Chondrocyte (in vitro differentiated cells): ENCODE data around the gene SLC66A2. TPM values are rescaled to one million over a fixed set of nuclear protein-coding genes. Genes with fewer than 3 reads are reported as not detected.
"Not testable (repeated sequence)": the region's sequence is repeated elsewhere in the genome, so short reads cannot be mapped to it uniquely, and the experiment has no call there.

Experiments used
- DNase-seq: peaks from one replicate; pipeline ENCODE4 v3.0.0; 2021; ENCODE audit warnings: mixed read lengths, low spot score
- H3K27ac Mint-ChIP-seq: one replicate; pipeline ENCODE4 v1.8.0; 2021; ENCODE audit warnings: mild to moderate bottlenecking, moderate library complexity, mixed read lengths; ENCODE audit not compliant: unreplicated experiment
- H3K27me3 Mint-ChIP-seq: 2 replicates; pipeline ENCODE4 v1.8.0; 2021; ENCODE audit warnings: low read depth, mixed read lengths
- H3K36me3 Mint-ChIP-seq: 2 replicates; pipeline ENCODE4 v1.8.0; 2021; ENCODE audit warnings: low read depth, mixed read lengths
- H3K4me1 Mint-ChIP-seq: 2 replicates; pipeline ENCODE4 v1.8.0; 2021; ENCODE audit warnings: low read depth, mild to moderate bottlenecking, mixed read lengths
- H3K4me3 Mint-ChIP-seq: one replicate; pipeline ENCODE4 v1.8.0; 2021; ENCODE audit warnings: mild to moderate bottlenecking, moderate library complexity, mixed read lengths; ENCODE audit not compliant: unreplicated experiment
- H3K9me3 Mint-ChIP-seq: 2 replicates; pipeline ENCODE4 v1.8.0; 2021; ENCODE audit warnings: low read depth, mixed read lengths
- CTCF ChIP-seq: fragments of 200-600 bp; sonication (generic); IDR thresholded peaks from 2 replicates; pipeline ENCODE4 v1.5.0; 2021; ENCODE audit warnings: antibody characterized with exemption, mild to moderate bottlenecking, moderate library complexity
- total RNA-seq: library from RNA; stranded (reverse); gene quantifications from 3 replicates; pipeline ENCODE4 v1.2.1, GENCODE V29; 2021

SLC66A2 gene
- total RNA-seq, 1 donor from 2014 or later, result 27.6 TPM

- no peaks in the 10 kb centered on the region for H3K36me3 Mint-ChIP-seq
- no peak for TF ChIP-seq CTCF
- no peaks in the 10 kb centered on the region for H3K4me1 Mint-ChIP-seq
- peaks cover 8% of the 10 kb centered on the region for H3K27me3 Mint-ChIP-seq
- no peak for DNase-seq
- no peak overlapping the region for H3K27ac Mint-ChIP-seq
- H3K9me3 Mint-ChIP-seq, result peaks cover 2% of the 10 kb centered on the region
- no peak overlapping the region for H3K4me3 Mint-ChIP-seq
Observed at GRCh38 chr18:79866889-79867574, 84.4 kb downstream of the SLC66A2 start.

GRCh38 chr18:79865951-79866350 is 85.5 kb downstream of the SLC66A2 start:
- not testable (repeated sequence) for DNase-seq, H3K36me3 Mint-ChIP-seq, H3K4me3 Mint-ChIP-seq, H3K4me1 Mint-ChIP-seq, H3K9me3 Mint-ChIP-seq, H3K27ac Mint-ChIP-seq
- peaks cover 13% of the 10 kb centered on the region for H3K27me3 Mint-ChIP-seq

DNA sequence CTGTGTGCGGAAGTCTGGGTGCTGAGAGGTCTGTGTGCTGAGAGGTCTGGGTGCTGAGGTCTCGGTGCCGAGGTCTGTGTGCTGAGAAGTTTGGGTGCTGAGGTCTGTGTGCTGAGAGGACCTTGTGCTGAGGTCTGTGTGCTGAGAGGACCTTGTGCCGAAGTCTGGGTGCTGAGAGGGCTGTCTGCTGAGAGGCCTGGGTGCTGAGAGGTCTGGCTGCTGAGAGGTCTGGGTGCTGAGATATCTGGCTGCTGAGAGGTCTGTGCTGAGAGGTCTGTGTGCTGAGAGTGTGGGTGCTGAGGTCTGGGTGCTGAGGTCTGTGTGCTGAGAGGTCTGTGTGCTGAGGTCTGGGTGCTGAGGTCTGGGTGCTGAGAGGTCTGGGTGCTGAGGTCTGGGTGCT is 86.5 kb downstream of the SLC66A2 start:
- H3K4me3 Mint-ChIP-seq, H3K36me3 Mint-ChIP-seq, H3K27ac Mint-ChIP-seq, DNase-seq, H3K4me1 Mint-ChIP-seq: not testable (repeated sequence)
- peaks cover 21% of the 10 kb centered on the region for H3K27me3 Mint-ChIP-seq
- peaks cover 15% of the 10 kb centered on the region for H3K9me3 Mint-ChIP-seq

GRCh38 chr18:79864006-79864725 is 87.3 kb downstream of the SLC66A2 start:
- no peak for TF ChIP-seq CTCF
- Mint-ChIP-seq H3K9me3 (peaks cover 15% of the 10 kb centered on the region), H3K4me3 (no peak overlapping the region), H3K27me3 (peaks cover 24% of the 10 kb centered on the region), H3K4me1 (no peaks in the 10 kb centered on the region), H3K36me3 (peaks cover 3% of the 10 kb centered on the region), H3K27ac (no peak overlapping the region)
- DNase-seq, result no peak

DNA sequence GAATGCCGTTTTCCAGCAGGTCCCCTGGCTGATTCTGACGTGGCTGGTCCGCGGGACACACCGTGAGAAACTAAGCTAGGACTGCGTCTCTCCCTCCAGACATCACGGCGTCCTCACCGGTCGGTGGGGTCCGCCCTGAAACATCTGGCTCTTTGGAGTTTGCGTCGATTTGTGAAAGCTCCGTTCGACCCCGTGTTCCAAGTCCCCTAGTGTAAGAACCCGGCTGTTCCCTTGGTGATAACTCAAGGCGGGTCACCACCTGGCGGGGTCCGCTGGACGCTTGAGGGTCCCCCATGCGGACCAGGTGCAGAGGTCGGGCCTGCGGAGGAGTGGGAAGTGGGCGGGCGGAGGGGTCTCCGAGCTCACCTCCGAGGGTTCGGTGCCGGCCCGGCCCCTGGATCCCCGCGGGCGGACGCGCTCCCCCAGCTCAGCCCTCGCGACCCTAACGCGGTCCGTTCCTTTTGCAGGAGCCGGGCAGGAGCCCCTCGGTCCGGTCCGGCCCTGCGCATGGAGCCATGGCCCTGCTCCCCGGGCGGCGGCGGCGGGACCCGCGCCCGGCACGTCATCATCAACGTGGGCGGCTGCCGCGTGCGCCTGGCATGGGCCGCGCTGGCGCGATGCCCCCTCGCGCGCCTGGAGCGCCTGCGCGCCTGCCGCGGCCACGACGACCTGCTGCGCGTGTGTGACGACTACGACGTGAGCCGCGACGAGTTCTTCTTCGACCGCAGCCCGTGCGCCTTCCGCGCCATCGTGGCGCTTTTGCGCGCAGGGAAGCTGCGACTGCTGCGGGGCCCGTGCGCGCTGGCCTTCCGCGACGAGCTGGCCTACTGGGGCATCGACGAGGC is 88.1 kb downstream of the SLC66A2 start:
- H3K27me3 Mint-ChIP-seq, result peaks cover 27% of the 10 kb centered on the region
- no peak overlapping the region for H3K27ac Mint-ChIP-seq
- H3K9me3 Mint-ChIP-seq, result peaks cover 15% of the 10 kb centered on the region
- no peak overlapping the region for H3K4me3 Mint-ChIP-seq
- no peak for DNase-seq
- peaks cover 3% of the 10 kb centered on the region for H3K36me3 Mint-ChIP-seq
- TF ChIP-seq CTCF, result no peak
- H3K4me1 Mint-ChIP-seq, result no peaks in the 10 kb centered on the region

- TF ChIP-seq CTCF, result no peak
- peaks cover under 1% of the 10 kb centered on the region for H3K4me1 Mint-ChIP-seq
- H3K27ac Mint-ChIP-seq, result no peak overlapping the region
- H3K36me3 Mint-ChIP-seq, result peaks cover 3% of the 10 kb centered on the region
- DNase-seq, result no peak
- peaks cover 28% of the 10 kb centered on the region for H3K27me3 Mint-ChIP-seq
- peaks cover 15% of the 10 kb centered on the region for H3K9me3 Mint-ChIP-seq
- no peak overlapping the region for H3K4me3 Mint-ChIP-seq
Observed at GRCh38 chr18:79862562-79862961, 88.9 kb downstream of the SLC66A2 start.
